Testis (tissue), 3 donors: ENCODE measurements around the gene PNPLA1. TPM values are rescaled to one million over a fixed set of nuclear protein-coding genes. Genes with fewer than 3 reads are reported as not detected.

ENCODE experiments used
- DNase-seq: peaks from one replicate; pipeline ENCODE4 v3.0.0-alpha.2; 2019
- H3K27ac ChIP-seq, 2 donors: fragments of 200-600 bp; sonication (generic); one replicate each; pipeline ENCODE4 v1.5.1; 2019
- H3K27me3 ChIP-seq: fragments of 200-600 bp; sonication (generic); one replicate; pipeline ENCODE4 v1.5.1; 2019
- H3K36me3 ChIP-seq: fragments of 200-600 bp; sonication (generic); one replicate; pipeline ENCODE4 v1.5.1; 2017; ENCODE audit warnings: low read depth; ENCODE audit errors: missing control alignments
- H3K4me1 ChIP-seq: fragments of 200-600 bp; sonication (generic); one replicate; pipeline ENCODE4 v1.5.1; 2019
- H3K4me3 ChIP-seq, 2 donors: fragments of 200-600 bp; sonication (generic); one replicate each; pipeline ENCODE4 v1.5.1; 2017 to 2019
- H3K9me3 ChIP-seq: fragments of 200-600 bp; sonication (generic); one replicate; pipeline ENCODE4 v1.5.1; 2017
- CTCF ChIP-seq, 3 experiments: fragments of 450-650 bp in 2 of 3; fragments of 200-600 bp in 1 of 3; sonication (generic) in 1 of 3; IDR thresholded peaks; one replicate each; pipeline ENCODE4 v1.5.1; 2016 to 2019; ENCODE audit warnings: antibody characterized with exemption in 3 of 3, mild to moderate bottlenecking in 2 of 3, moderate library complexity in 1 of 3
- POLR2A ChIP-seq: fragments of 450-650 bp; IDR thresholded peaks from one replicate; pipeline ENCODE4 v1.6.1; 2017; ENCODE audit warnings: antibody characterized with exemption, mild to moderate bottlenecking, moderate library complexity
- WGBS, 2 donors: methylation state at CpG; one replicate each; pipeline ENCODE4 v1.1.5; 2018; 5-methylcytosine and 5-hydroxymethylcytosine counted together
- intact Hi-C: fragments of 100-400 bp; cut with DNase I; formaldehyde crosslinking; loops from one replicate; pipeline ENCODE4 v1.15.1; 2023; ENCODE audit warnings: low total_unique reads
- polyA plus RNA-seq: library from polyadenylated mRNA; stranded (reverse); fragments of 350-450 nt; fragmentation: Illumina TruSeq; extraction: RNeasy Lipid Tissue Mini Kit (QIAGEN cat#74804); gene quantifications from one replicate; pipeline ENCODE4 v1.2.3, GENCODE V29; 2014; ENCODE audit warnings: low read depth, low replicate concordance; ENCODE audit not compliant: insufficient read depth
- total RNA-seq, 2 donors: library from RNA; depleted of rRNA; stranded (reverse); fragments of >200 nt; gene quantifications; one replicate each; pipeline ENCODE4 v1.2.3, GENCODE V29; 2016

Gene PNPLA1
- total and polyA plus RNA-seq, 3 donors from 2014 or later = 2.1 to 3.5 (median 2.4) TPM

- 75 to 78% methylated on average over 7 to 8 of the region's 8 CpGs for WGBS, 2 donors
- H3K4me3 ChIP-seq = no peak overlapping the region
- H3K27ac ChIP-seq = no peak overlapping the region
- H3K36me3 ChIP-seq = no peaks in the 10 kb centered on the region
- no peak for DNase-seq
- H3K4me1 ChIP-seq = peaks cover 19% of the 10 kb centered on the region
- TF ChIP-seq POLR2A (no peak), CTCF (IDR thresholded peaks at IDR 0.05) (no peak)
- H3K9me3 ChIP-seq = no peaks in the 10 kb centered on the region
- no peaks in the 10 kb centered on the region for H3K27me3 ChIP-seq
- intact Hi-C loops = no loop called here
Measured at GRCh38 chr6:36244641-36245280, 25.1 kb upstream of the PNPLA1 start.

- H3K4me3 ChIP-seq = no peak overlapping the region
- no peaks in the 10 kb centered on the region for H3K9me3 ChIP-seq
- intact Hi-C loops = no loop called here
- no peak for TF ChIP-seq CTCF (IDR thresholded peaks at IDR 0.05)
- no peak for TF ChIP-seq POLR2A
- no peak overlapping the region for H3K27ac ChIP-seq
- DNase-seq = no peak
- H3K4me1 ChIP-seq = peaks cover 21% of the 10 kb centered on the region
- H3K27me3 ChIP-seq = no peaks in the 10 kb centered on the region
- H3K36me3 ChIP-seq = no peaks in the 10 kb centered on the region
- 71 to 78% methylated on average over 6 to 8 of the region's 8 CpGs for WGBS, 2 donors
Measured at GRCh38 chr6:36245572-36246061, 24.2 kb upstream of the PNPLA1 start.

- 91 to 94% methylated on average over 22 of the region's 22 CpGs for WGBS, 2 donors
- no peak for DNase-seq
- Histone ChIP-seq H3K27me3 (no peaks in the 10 kb centered on the region), H3K36me3 (no peaks in the 10 kb centered on the region), H3K4me3 (no peak overlapping the region), H3K4me1 (peaks cover 16% of the 10 kb centered on the region), H3K9me3 (no peaks in the 10 kb centered on the region), H3K27ac (no peak overlapping the region)
- intact Hi-C loops = no loop called here
- TF ChIP-seq CTCF (IDR thresholded peaks at IDR 0.05) (no peak), POLR2A (no peak)
Measured at GRCh38 chr6:36246506-36247268, 23.2 kb upstream of the PNPLA1 start.

GRCh38 chr6:36247693-36248092 is 22.2 kb upstream of the PNPLA1 start:
- TF ChIP-seq POLR2A = no peak
- no peak for TF ChIP-seq CTCF (IDR thresholded peaks at IDR 0.05)
- Histone ChIP-seq H3K4me3 (no peak overlapping the region), H3K36me3 (no peaks in the 10 kb centered on the region), H3K9me3 (no peaks in the 10 kb centered on the region), H3K4me1 (peaks cover 16% of the 10 kb centered on the region), H3K27ac (no peak overlapping the region), H3K27me3 (no peaks in the 10 kb centered on the region)
- 70 to 73% methylated on average over 6 of the region's 6 CpGs for WGBS, 2 donors
- intact Hi-C loops = no loop called here
- no peak for DNase-seq
